ENCODE data around the gene ATR. TPM values are rescaled to one million over a fixed set of nuclear protein-coding genes. Genes with fewer than 3 reads are reported as not detected.

The ATR gene
- total RNA-seq, 1 experiment from 2014 or later: 15.8 TPM

- Mint-ChIP-seq H3K4me3 (no peak overlapping the region), H3K36me3 (ENCODE audit: insufficient read depth in 1 of 3, low read depth in 3 of 3) (peaks cover 10 to 31% (median 20%) of the 10 kb centered on the region in 3 experiments; a peak in 6 of 7 replicates), H3K27ac (no peak overlapping the region), H3K27me3 (ENCODE audit: low read depth) (no peaks in the 10 kb centered on the region), H3K4me1 (no peaks in the 10 kb centered on the region), H3K9me3 (no peaks in the 10 kb centered on the region)
- no peak overlapping the region for H3K23ac ChIP-seq (ENCODE audit: insufficient read length, low read depth, low read length)
- H3K4me2 ChIP-seq (ENCODE audit: insufficient read depth, insufficient read length, low read length): no peak overlapping the region
- H3K14ac ChIP-seq (ENCODE audit: insufficient read depth, low read length): no peak overlapping the region
- H4K91ac ChIP-seq (ENCODE audit: insufficient read length, low read depth, low read length): no peak overlapping the region
- no peaks in the 10 kb centered on the region for H3K4me1 ChIP-seq (ENCODE audit: insufficient read depth, low read length)
- no peak overlapping the region for H3K56ac ChIP-seq (ENCODE audit: insufficient read length, low read depth, low read length)
- no peaks in the 10 kb centered on the region for H3K9me3 ChIP-seq (ENCODE audit: control insufficient read depth, low read depth, low read length)
- H2BK12ac ChIP-seq (ENCODE audit: insufficient read length, low read depth, low read length): no peak overlapping the region
- H2BK20ac ChIP-seq (ENCODE audit: low read depth, low read length, poor library complexity, severe bottlenecking): no peak overlapping the region
- no peak overlapping the region for H2AFZ ChIP-seq (ENCODE audit: low read length)
- H4K5ac ChIP-seq (ENCODE audit: insufficient read length, low read depth, low read length): no peak overlapping the region
- no peak overlapping the region for H2BK5ac ChIP-seq (ENCODE audit: insufficient read length, low read length)
- no peaks in the 10 kb centered on the region for H3K79me2 ChIP-seq (ENCODE audit: insufficient read depth, low read length)
- no peak overlapping the region for H3K27ac ChIP-seq (ENCODE audit: insufficient read length, low read depth, low read length)
- no peak overlapping the region for H2BK120ac ChIP-seq (ENCODE audit: low read depth, low read length, poor library complexity, severe bottlenecking)
- no peak for TF ChIP-seq CTCF (conservative IDR thresholded peaks at IDR 0.05)
- H3K27me3 ChIP-seq (ENCODE audit: insufficient read depth, low read length): no peaks in the 10 kb centered on the region
- no peak overlapping the region for H2AK5ac ChIP-seq (ENCODE audit: insufficient read length, low read length)
- H3K79me1 ChIP-seq (ENCODE audit: insufficient read depth, low read depth, low read length, poor library complexity, severe bottlenecking): no peaks in the 10 kb centered on the region
- H2BK15ac ChIP-seq (ENCODE audit: low read depth, low read length): no peak overlapping the region
- no peaks in the 10 kb centered on the region for H4K20me1 ChIP-seq (ENCODE audit: control insufficient read depth, insufficient read depth, insufficient read length)
- DNase-seq: no peak
- H3K9ac ChIP-seq (ENCODE audit: extremely low read depth, insufficient read length, low read length): no peak overlapping the region
- H3T11ph ChIP-seq (ENCODE audit: low read length): no peak overlapping the region
- WGBS (ENCODE audit: extremely low coverage, insufficient read length, low lambda C conversion rate): no CpG with 5 or more reads among the region's 5 CpGs
- no peak overlapping the region for H4K8ac ChIP-seq (replicated peaks; ENCODE audit: insufficient read length, low read depth, low read length)
- no peak overlapping the region for H3K18ac ChIP-seq (ENCODE audit: insufficient read length, low read depth, low read length)
- no peak overlapping the region for H3K4ac ChIP-seq (ENCODE audit: low read depth, low read length)
- no peaks in the 10 kb centered on the region for H3K23me2 ChIP-seq (ENCODE audit: insufficient read length, low read depth, low read length, poor library complexity, severe bottlenecking)
These were observed 88.8 kb downstream of the ATR start for GRCh38 chr3:142489572-142490323.

Measured in H9 (cell line).